Osteoblast (primary cell): Measurements from ENCODE around the gene FAM162A. TPM values are rescaled to one million over a fixed set of nuclear protein-coding genes. Genes with fewer than 3 reads are reported as not detected.
"Not testable (repeated sequence)": the region's sequence is repeated elsewhere in the genome, so short reads cannot be mapped to it uniquely, and the experiment has no call there.

Experiments
- DNase-seq: peaks from one replicate; pipeline ENCODE4 v3.0.0; 2011; ENCODE audit warnings: low spot score, mixed read lengths; ENCODE audit not compliant: insufficient read length; ENCODE audit errors: missing footprints
- H2AFZ ChIP-seq: 2 replicates; pipeline ENCODE4 v1.6.0; 2011; ENCODE audit warnings: mild to moderate bottlenecking, low read length
- H3K27ac ChIP-seq: 2 replicates; pipeline ENCODE4 v1.5.1; 2011; ENCODE audit warnings: mild to moderate bottlenecking, low read depth, low read length, moderate library complexity
- H3K27me3 ChIP-seq: 2 replicates; pipeline ENCODE4 v1.6.0; 2012; ENCODE audit warnings: mild to moderate bottlenecking, control low read depth, inconsistent platforms, low read length, moderate library complexity; ENCODE audit not compliant: insufficient read depth
- H3K36me3 ChIP-seq: 2 replicates; pipeline ENCODE4 v1.5.1; 2011; ENCODE audit warnings: mild to moderate bottlenecking, low read length, control low read depth, moderate library complexity; ENCODE audit not compliant: insufficient read depth
- H3K4me1 ChIP-seq: 2 replicates; pipeline ENCODE4 v1.5.1; 2011; ENCODE audit warnings: mild to moderate bottlenecking, low read length, control low read depth, moderate library complexity; ENCODE audit not compliant: insufficient read depth
- H3K4me2 ChIP-seq: 2 replicates; pipeline ENCODE4 v1.6.0; 2011; ENCODE audit warnings: mild to moderate bottlenecking, low read length; ENCODE audit not compliant: insufficient read depth
- H3K4me3 ChIP-seq: fragments of 200-600 bp; sonication (generic); 3 replicates; pipeline ENCODE4 v1.5.1; 2012; ENCODE audit warnings: mild to moderate bottlenecking, low read length, inconsistent platforms; ENCODE audit not compliant: insufficient read depth
- H3K79me2 ChIP-seq: 2 replicates; pipeline ENCODE4 v1.6.0; 2012; ENCODE audit warnings: mild to moderate bottlenecking, low read length, control low read depth, inconsistent platforms; ENCODE audit not compliant: insufficient read depth
- H3K9me3 ChIP-seq: 2 replicates; pipeline ENCODE4 v1.5.1; 2011; ENCODE audit warnings: low read depth, low read length, control low read depth
- H4K20me1 ChIP-seq: 2 replicates; pipeline ENCODE4 v1.6.0; 2012; ENCODE audit warnings: mild to moderate bottlenecking, low read length, control low read depth; ENCODE audit not compliant: insufficient read depth
- CTCF ChIP-seq: IDR thresholded peaks from 2 replicates; pipeline ENCODE4 v1.5.1; 2011; ENCODE audit warnings: mild to moderate bottlenecking, low read depth, low read length, moderate library complexity; ENCODE audit errors: extremely low read depth
- total RNA-seq: library from RNA; depleted of rRNA; stranded (reverse); fragments of >200 nt; gene quantifications from 2 replicates; pipeline ENCODE4 v1.2.3, GENCODE V29; 2012

FAM162A gene
- total RNA-seq, 1 donor = 6.5 TPM

- peaks cover 4% of the 10 kb centered on the region for H4K20me1 ChIP-seq
- no peak for TF ChIP-seq CTCF
- peak overlapping the region; percentile 3 for H3K27ac ChIP-seq
- no peaks in the 10 kb centered on the region for H3K9me3 ChIP-seq
- no peak for DNase-seq
- peaks cover 49% of the 10 kb centered on the region for H3K36me3 ChIP-seq
- H3K4me2 ChIP-seq = no peak overlapping the region
- H3K27me3 ChIP-seq = no peaks in the 10 kb centered on the region
- H3K79me2 ChIP-seq = peaks cover 20% of the 10 kb centered on the region
- no peak overlapping the region for H3K4me3 ChIP-seq
- H2AFZ ChIP-seq = no peak overlapping the region
- H3K4me1 ChIP-seq = no peaks in the 10 kb centered on the region
These were observed 44.0 kb downstream of the FAM162A start for GRCh38 chr3:122427857-122428471.

GRCh38 chr3:122430371-122430770 lies 46.4 kb downstream of the FAM162A start:
- H3K9me3 ChIP-seq = no peaks in the 10 kb centered on the region
- no peak overlapping the region for H3K4me3 ChIP-seq
- H3K27ac ChIP-seq = no peak overlapping the region
- no peaks in the 10 kb centered on the region for H3K4me1 ChIP-seq
- DNase-seq = no peak
- peaks cover 7% of the 10 kb centered on the region for H3K79me2 ChIP-seq
- H3K4me2 ChIP-seq = no peak overlapping the region
- no peak for TF ChIP-seq CTCF
- H3K27me3 ChIP-seq = no peaks in the 10 kb centered on the region
- no peak overlapping the region for H2AFZ ChIP-seq
- peaks cover 51% of the 10 kb centered on the region for H3K36me3 ChIP-seq
- peaks cover 4% of the 10 kb centered on the region for H4K20me1 ChIP-seq

- Histone ChIP-seq H3K36me3 (peaks cover 69% of the 10 kb centered on the region), H3K79me2 (peaks cover 3% of the 10 kb centered on the region), H4K20me1 (no peaks in the 10 kb centered on the region), H3K4me1 (no peaks in the 10 kb centered on the region), H3K27me3 (no peaks in the 10 kb centered on the region), H3K4me2 (no peak overlapping the region), H2AFZ (no peak overlapping the region), H3K4me3 (no peak overlapping the region), H3K27ac (no peak overlapping the region), H3K9me3 (no peaks in the 10 kb centered on the region)
- no peak for DNase-seq
- no peak for TF ChIP-seq CTCF
These were observed 52.0 kb downstream of the FAM162A start for GRCh38 chr3:122435950-122436349.

- H3K4me1 ChIP-seq = no peaks in the 10 kb centered on the region
- H3K4me2 ChIP-seq = no peak overlapping the region
- no peaks in the 10 kb centered on the region for H3K27me3 ChIP-seq
- H3K27ac ChIP-seq = no peak overlapping the region
- peaks cover 3% of the 10 kb centered on the region for H4K20me1 ChIP-seq
- H2AFZ ChIP-seq = no peak overlapping the region
- no peak for TF ChIP-seq CTCF
- peaks cover 44% of the 10 kb centered on the region for H3K79me2 ChIP-seq
- DNase-seq = no peak
- no peaks in the 10 kb centered on the region for H3K9me3 ChIP-seq
- H3K4me3 ChIP-seq = no peak overlapping the region
- H3K36me3 ChIP-seq = peaks cover 42% of the 10 kb centered on the region
These were observed 59.1 kb downstream of the FAM162A start for GRCh38 chr3:122443090-122443489.

GRCh38 chr3:122443762-122444490 lies 59.9 kb downstream of the FAM162A start:
- not testable (repeated sequence) for H4K20me1 ChIP-seq, H3K4me2 ChIP-seq, H3K27ac ChIP-seq, H3K4me1 ChIP-seq, DNase-seq, H3K9me3 ChIP-seq, H2AFZ ChIP-seq, H3K4me3 ChIP-seq, H3K27me3 ChIP-seq
- Histone ChIP-seq H3K79me2 (peaks cover 51% of the 10 kb centered on the region), H3K36me3 (peaks cover 41% of the 10 kb centered on the region)

GRCh38 chr3:122444491-122444887 lies 60.5 kb downstream of the FAM162A start:
- not testable (repeated sequence) for H3K27me3 ChIP-seq, H3K27ac ChIP-seq, H3K4me3 ChIP-seq, H4K20me1 ChIP-seq, H2AFZ ChIP-seq, H3K4me1 ChIP-seq, H3K4me2 ChIP-seq, DNase-seq, H3K9me3 ChIP-seq
- Histone ChIP-seq H3K79me2 (peaks cover 56% of the 10 kb centered on the region), H3K36me3 (peaks cover 40% of the 10 kb centered on the region)
